HFF-Myc (cell line): ENCODE results near the gene USP49.

Experiments used
- DNase-seq: peaks from one replicate; pipeline ENCODE4 v3.0.0-alpha.2; 2011; ENCODE audit warnings: low read depth; ENCODE audit errors: extremely low read depth
- H3K4me3 ChIP-seq: replicated peaks from 2 replicates; pipeline ENCODE4 v1.5.1; 2011; ENCODE audit warnings: low read depth, mild to moderate bottlenecking, control low read depth, low read length
- TF ChIP-seq, protein P1 (sequence below): IDR thresholded peaks from 2 replicates; pipeline ENCODE4 v1.5.1; 2012; ENCODE audit warnings: mild to moderate bottlenecking, low read depth, low read length, control low read depth; ENCODE audit errors: missing control alignments

The USP49 gene

DNA sequence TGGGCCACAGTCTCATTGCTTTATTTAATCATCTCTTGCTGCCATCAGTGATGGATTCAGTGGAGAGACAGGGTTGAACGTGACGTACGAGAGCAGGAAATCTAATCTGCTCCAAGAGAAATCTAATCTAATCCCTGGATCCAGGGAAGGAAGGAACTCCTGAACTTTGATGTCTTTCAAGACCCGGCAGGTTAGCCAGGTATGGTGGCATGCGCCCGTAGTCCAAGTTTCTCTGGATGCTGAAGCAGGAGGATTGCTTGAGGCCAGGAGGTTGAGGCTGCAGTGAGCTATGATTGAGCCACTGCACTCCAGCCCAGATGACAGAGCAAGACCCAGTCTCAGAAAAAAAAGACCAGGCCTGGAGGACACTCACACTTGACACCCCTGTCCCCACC is 136.5 kb downstream of the USP49 start:
- TF ChIP-seq, protein P1, sequence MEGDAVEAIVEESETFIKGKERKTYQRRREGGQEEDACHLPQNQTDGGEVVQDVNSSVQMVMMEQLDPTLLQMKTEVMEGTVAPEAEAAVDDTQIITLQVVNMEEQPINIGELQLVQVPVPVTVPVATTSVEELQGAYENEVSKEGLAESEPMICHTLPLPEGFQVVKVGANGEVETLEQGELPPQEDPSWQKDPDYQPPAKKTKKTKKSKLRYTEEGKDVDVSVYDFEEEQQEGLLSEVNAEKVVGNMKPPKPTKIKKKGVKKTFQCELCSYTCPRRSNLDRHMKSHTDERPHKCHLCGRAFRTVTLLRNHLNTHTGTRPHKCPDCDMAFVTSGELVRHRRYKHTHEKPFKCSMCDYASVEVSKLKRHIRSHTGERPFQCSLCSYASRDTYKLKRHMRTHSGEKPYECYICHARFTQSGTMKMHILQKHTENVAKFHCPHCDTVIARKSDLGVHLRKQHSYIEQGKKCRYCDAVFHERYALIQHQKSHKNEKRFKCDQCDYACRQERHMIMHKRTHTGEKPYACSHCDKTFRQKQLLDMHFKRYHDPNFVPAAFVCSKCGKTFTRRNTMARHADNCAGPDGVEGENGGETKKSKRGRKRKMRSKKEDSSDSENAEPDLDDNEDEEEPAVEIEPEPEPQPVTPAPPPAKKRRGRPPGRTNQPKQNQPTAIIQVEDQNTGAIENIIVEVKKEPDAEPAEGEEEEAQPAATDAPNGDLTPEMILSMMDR: no peak
- DNase-seq: no peak

DNA sequence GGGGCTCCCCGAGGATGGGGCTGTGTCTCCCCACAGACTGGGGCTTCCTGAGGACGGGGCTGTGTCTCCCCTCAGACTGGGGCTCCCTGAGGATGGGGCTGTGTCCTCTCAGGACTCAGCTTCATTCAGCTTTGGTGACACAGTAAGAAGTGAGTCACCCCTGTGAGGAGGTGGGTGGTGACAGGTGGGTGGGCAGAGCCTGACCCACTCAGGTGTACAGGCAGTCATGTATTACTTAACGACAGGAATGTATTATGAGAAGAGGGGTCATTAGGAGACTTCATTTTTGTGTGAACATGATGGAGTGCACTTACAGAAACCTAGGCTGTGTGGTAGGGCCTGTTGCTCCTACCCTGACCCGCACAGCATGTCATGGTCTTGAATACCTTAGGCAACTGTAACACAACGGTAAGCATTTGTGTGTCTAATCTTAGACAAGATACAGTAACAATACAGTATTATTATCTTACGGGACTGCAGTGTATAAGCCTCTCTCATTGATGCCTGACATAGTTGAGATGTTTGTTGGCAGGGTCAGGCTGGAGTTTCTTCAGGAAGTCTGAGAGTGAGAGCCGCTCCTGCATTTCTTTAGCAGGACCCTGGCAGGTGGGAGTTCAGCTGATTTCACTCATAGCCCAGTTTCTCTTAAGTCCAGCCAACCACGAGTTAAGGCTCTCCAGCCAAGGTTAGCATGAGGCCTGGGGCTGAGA is 137.1 kb downstream of the USP49 start:
- H3K4me3 ChIP-seq: no peak overlapping the region
- TF ChIP-seq, protein P1: no peak
- DNase-seq: no peak

More for the DNA sequence above, 136.5 kb downstream of the USP49 start:
- H3K4me3 ChIP-seq: no peak overlapping the region

DNA sequence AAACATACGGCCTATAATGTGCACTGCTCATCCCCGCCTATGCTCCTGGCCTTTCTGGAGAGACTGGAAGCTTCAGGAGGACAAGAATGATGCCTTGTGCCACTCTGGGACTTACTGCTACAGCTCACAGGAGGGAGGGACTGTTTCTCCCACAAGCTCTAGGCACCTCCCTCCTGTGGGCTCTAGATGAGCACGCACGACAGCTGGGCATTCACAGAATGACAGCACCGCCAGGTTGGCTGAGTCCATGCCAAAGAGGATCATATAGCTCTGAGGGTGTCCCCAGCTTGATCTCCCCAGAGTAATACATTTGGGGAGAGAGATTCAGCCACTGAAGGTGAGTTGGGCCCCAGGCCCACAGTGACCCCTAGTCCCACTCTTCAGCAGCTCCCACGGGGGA is 137.9 kb downstream of the USP49 start:
- DNase-seq: no peak
- H3K4me3 ChIP-seq: no peak overlapping the region
- TF ChIP-seq, protein P1: no peak

DNA sequence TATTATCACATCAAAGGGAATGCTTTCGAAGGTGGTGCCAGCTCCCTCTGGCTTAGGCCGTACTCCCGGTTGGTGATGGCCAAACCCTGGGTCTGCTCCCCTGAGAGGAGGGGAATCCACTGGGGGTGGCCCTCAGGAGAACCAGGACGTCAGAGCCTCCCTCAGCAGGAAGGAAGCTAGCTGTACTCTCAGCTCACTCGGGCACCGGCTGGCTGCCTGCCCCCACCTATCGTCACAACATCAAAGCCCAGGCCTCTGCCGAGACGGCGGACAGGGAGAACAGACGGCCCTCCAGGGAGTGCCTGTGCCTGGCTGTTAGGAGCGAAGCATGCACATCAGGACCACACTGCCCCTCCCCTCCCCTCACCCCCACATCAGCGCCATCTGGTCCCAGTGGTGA is 138.8 kb downstream of the USP49 start:
- H3K4me3 ChIP-seq: no peak overlapping the region
- TF ChIP-seq, protein P1: no peak

DNA sequence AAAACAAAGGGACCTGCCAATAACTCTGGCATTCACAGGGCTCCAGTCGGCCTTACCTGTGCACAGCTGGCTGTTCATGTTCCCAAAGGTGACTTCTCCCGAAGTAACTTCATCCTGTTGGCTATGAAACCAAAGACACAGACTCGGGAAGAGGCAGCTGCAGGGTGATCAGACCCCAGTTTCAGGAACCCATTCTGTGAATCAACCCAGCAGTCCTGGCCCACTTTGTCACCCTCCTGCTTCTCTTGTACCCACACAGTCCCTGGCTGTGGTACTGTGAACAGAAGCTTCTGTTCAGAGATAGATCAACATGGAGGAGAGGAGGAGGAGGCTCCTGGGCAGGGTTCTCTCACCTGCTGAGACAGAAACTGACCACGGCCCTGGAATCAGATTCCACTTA is 139.3 kb downstream of the USP49 start:
- no peak for DNase-seq
- TF ChIP-seq, protein P1: no peak
- no peak overlapping the region for H3K4me3 ChIP-seq

More for the DNA sequence above, 138.8 kb downstream of the USP49 start:
- no peak for DNase-seq

DNA sequence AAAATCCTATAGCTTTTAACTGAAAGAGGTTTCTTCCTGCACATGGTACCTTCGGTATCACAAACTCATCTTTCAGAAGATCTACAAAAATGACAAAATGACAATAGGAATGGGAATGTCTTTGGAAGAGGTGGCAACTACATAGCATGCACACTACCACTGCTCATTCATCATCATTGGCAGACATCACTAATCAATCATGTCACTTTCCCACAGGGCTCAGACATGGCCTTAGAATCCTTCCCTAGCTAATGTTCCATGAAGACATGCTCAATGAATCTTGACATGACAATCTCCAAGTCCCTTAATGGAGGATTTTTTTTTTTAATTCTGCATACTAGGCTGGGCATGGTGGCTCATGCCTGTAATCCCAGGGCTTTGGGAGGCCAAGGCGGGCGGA is 144.8 kb downstream of the USP49 start:
- DNase-seq: no peak
- H3K4me3 ChIP-seq: no peak overlapping the region
- TF ChIP-seq, protein P1: no peak

DNA sequence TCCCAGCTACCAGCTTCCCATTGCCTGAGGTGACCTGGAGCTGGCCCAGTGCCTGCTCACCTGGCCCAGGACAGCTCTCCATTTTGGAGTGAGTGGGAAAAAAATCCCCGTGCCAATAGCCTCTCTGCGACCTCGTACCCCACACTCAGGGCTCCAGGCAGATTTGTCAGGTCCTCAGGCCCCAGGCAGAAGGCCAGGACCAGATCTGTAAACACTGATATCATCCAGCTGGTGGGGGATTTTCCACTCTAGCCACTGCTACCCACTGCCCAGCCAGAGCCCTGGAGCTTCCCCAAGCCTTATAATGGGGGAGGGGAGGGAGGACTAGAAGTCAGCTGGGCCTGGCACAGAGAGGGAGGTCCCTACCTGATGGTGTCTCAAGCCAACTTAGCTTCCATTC is 146.6 kb downstream of the USP49 start:
- TF ChIP-seq, protein P1: no peak
- no peak overlapping the region for H3K4me3 ChIP-seq
- no peak for DNase-seq
